Inferior parietal cortex (tissue), 1 donor: ENCODE data around the gene BABAM2.

Source experiments
- DNase-seq: peaks from one replicate; pipeline ENCODE4 v3.0.0-alpha.2; 2016; ENCODE audit errors: extremely low spot score

BABAM2 gene

GRCh38 chr2:28201671-28202180 lies 311.2 kb downstream of the BABAM2 start:
- DNase-seq, result no peak

- no peak for DNase-seq
Observed at GRCh38 chr2:28202719-28203118, 312.2 kb downstream of the BABAM2 start.

GRCh38 chr2:28206762-28207161 lies 316.2 kb downstream of the BABAM2 start:
- no peak for DNase-seq

- DNase-seq, result no peak
Observed at GRCh38 chr2:28209261-28209691, 318.7 kb downstream of the BABAM2 start.

- DNase-seq, result no peak
Observed at GRCh38 chr2:28209864-28210263, 319.3 kb downstream of the BABAM2 start.

- DNase-seq, result no peak
Observed at GRCh38 chr2:28210535-28210934, 320.0 kb downstream of the BABAM2 start.

GRCh38 chr2:28216331-28216730 lies 325.8 kb downstream of the BABAM2 start:
- no peak for DNase-seq

- no peak for DNase-seq
Observed at GRCh38 chr2:28217042-28217740, 326.7 kb downstream of the BABAM2 start.

- DNase-seq, result no peak
Observed at GRCh38 chr2:28219138-28219537, 328.6 kb downstream of the BABAM2 start.

GRCh38 chr2:28219758-28220368 lies 329.3 kb downstream of the BABAM2 start:
- no peak for DNase-seq

GRCh38 chr2:28224648-28225472 lies 334.3 kb downstream of the BABAM2 start:
- no peak for DNase-seq

GRCh38 chr2:28225473-28226080 lies 335.0 kb downstream of the BABAM2 start:
- DNase-seq, result no peak

GRCh38 chr2:28226558-28226957 lies 336.0 kb downstream of the BABAM2 start:
- DNase-seq, result no peak

GRCh38 chr2:28227498-28227897 lies 337.0 kb downstream of the BABAM2 start:
- DNase-seq, result no peak

GRCh38 chr2:28228434-28228995 lies 338.0 kb downstream of the BABAM2 start:
- DNase-seq, result no peak

- no peak for DNase-seq
Observed at GRCh38 chr2:28231110-28231631, 340.6 kb downstream of the BABAM2 start.

GRCh38 chr2:28232295-28232694 lies 341.8 kb downstream of the BABAM2 start:
- DNase-seq, result no peak

- no peak for DNase-seq
Observed at GRCh38 chr2:28233164-28233676, 342.7 kb downstream of the BABAM2 start.

GRCh38 chr2:28234807-28235206 lies 344.3 kb downstream of the BABAM2 start:
- DNase-seq, result no peak

- no peak for DNase-seq
Observed at GRCh38 chr2:28239207-28239606, 348.7 kb downstream of the BABAM2 start.

GRCh38 chr2:28240937-28241336 lies 350.4 kb downstream of the BABAM2 start:
- no peak for DNase-seq
